Peyer's patch (tissue), 4 donors: ENCODE results near the gene RPGRIP1.

Experiments used
- CTCF ChIP-seq, 6 experiments: fragments of 450-650 bp in 4 of 6; fragments of 200-600 bp in 2 of 6; sonication (generic) in 1 of 6; IDR thresholded peaks; one replicate each; pipeline ENCODE4 v1.5.1; 2017 to 2019; ENCODE audit warnings: antibody characterized with exemption in 6 of 6, mild to moderate bottlenecking in 3 of 6, moderate library complexity in 1 of 6
- POLR2A ChIP-seq, 2 donors: fragments of 450-650 bp; IDR thresholded peaks; one replicate each; pipeline ENCODE4 v1.5.1; 2017; ENCODE audit warnings: antibody characterized with exemption in 2 of 2, mild to moderate bottlenecking in 2 of 2, moderate library complexity in 2 of 2

GRCh38 chr14:21267886-21268616 is 11.8 kb upstream of the RPGRIP1 start:
- no peak for TF ChIP-seq CTCF (IDR thresholded peaks at IDR 0.05)
- no peak for TF ChIP-seq POLR2A (IDR thresholded peaks at IDR 0.05)
